GM19452 (cell line): Measurements from ENCODE around the gene TRIO.
"Not testable (repeated sequence)": the region's sequence is repeated elsewhere in the genome, so short reads cannot be mapped to it uniquely, and the experiment has no call there.

ENCODE experiments used
- ATAC-seq: cut with Tn5 transposase; IDR thresholded peaks from one replicate; pipeline ENCODE4 v1.9.1; 2021; ENCODE audit not compliant: unreplicated experiment

The TRIO gene

DNA sequence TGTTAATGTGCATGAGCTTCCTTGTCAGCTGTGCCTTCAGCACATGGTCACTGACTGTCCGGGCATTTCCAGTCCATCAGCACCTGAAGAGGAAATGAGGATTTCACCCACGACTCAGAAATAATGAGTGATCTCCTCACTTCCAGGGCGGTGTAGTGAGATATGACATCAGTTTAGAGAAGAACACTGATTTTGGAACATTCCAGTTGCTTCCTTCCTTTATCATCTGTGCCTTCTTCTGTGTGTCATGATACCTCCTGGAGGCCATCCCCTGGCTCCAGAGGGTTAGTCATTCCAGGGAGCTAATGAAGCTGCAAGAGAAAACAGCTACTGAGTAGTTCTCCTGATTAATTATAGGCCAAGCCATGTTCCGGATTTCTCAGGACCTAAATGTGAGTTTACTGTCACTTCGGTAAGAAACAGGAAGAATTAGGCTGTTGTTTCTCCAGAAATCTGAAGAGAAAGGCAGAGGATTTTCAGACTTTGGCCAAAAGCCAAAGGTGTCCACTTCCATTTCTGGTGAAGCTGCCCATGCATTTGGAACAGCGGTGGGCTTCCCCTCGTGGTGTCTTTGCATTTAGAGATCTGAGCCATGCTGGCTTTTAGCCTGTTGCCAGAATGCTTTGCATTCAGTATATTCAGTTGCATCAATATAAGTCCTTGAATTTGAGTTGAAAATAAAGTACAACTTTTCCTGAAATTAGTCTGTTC is 277.1 kb downstream of the TRIO start:
- ATAC-seq: no peak

DNA sequence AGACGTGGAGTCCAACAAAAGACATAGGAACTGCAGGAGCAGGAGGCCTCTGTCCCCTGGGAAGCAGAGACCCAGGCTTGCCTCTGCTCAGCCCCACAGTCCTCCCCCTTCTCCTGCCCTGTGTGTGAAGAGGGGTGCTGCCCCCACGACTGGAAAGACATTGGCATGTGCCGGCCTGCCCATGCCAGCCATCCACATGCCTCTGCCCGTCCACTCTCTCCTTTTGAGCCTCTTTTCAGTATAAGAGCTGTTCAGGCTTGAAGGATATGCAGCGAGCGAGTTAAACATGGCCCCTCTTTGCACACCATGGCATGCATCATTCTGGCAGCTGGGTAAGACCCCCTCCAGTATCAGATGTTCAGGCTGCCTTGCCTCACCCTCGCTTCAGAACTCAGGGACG is 278.7 kb downstream of the TRIO start:
- no peak for ATAC-seq

DNA sequence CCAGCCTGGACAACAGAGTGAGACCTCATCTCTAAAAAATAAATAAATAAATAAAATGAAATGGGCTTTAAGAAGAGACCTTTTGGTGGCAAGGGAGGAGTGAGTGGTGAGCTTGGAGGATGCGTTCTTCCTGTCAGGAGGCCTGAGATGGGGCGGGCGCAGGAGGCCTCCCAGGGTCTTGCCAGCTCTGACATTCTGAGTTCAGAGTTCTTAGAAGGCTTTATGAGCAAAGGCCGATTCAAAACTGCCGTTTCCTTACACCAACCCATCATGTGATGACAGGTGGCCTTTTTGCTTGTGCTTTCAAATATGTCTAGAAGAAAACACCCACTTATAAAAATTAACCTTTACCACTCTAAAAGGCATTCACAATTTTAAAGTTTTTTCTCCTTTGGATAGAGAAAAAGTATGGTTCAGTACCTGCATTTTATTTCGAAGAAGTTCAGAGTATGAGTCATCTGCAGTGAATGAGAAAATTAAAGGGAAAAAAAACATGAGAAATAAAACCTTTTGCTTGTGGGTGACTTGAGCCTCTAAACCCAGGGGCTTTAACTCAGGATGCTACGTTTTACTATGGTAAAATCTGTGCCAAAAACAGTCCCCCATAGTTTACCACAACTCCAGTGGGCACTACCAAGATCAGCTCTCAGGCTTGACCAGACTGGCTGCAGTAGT is 281.0 kb downstream of the TRIO start:
- no peak for ATAC-seq

DNA sequence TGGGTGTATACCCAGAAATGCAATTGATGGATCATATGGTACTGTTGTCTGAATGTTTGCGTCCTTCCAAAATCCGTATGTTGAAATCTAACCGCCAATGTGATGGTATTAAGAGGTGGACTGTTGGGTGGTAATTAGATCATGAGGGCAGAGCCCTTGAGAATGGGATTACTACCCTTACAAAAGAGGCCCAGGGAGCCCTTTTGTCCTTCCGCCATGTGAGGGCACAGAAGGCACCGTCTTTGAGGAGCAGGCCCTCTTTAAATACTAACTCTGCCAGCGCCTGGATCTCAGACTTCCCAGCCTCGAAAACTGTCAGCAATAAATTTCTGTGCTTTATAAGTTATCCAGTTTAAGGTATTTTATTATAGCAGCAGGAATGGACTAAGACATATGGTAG is 282.4 kb downstream of the TRIO start:
- no peak for ATAC-seq

- no peak for ATAC-seq
These were observed 283.4 kb downstream of the TRIO start for GRCh38 chr5:14426521-14426920.

- ATAC-seq: no peak
These were observed 285.4 kb downstream of the TRIO start for GRCh38 chr5:14428302-14429081.

DNA sequence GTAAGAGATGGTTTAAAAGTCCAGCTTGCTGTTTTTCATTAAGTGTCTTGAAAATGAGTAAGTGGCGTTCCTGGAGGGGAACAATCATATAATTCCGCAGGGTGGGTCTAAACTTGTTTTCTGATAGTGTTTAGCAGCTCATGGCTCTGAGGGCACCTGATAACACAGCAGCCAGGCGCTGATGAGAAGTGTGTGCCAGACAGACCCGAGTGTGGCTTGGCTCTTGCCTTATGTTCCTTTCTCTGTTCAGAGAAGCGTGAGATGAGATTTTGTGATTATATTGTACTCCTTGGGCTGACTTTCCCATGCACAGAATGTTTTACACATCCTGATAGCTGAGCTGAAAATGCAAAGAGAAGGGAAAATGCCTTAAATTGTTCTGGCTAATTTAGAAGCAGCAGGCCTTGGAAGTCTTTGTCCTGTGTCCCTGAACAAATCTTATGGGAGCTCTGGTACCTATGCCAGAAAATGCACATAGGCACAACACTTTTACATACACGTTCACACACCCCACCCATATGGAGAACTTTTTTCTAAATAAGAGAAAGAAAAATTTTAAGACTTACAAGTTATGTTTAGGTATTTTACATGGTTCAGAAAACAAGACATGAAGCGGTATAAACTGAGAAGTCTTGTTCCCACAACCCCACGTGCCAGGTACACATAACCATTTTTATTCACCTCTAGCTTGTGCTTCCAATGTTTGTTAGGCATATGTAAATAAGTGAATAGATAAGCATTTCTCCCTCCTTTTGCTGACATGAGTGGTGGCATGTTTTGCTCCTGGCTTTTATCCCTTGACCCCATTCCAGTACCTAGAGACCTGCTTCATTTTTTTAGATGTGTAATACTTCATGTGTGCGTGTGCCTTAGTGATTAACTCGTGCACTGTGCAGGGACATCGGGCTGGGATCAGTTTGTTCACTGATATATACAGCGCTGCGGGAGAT is 286.2 kb downstream of the TRIO start:
- ATAC-seq: no peak

DNA sequence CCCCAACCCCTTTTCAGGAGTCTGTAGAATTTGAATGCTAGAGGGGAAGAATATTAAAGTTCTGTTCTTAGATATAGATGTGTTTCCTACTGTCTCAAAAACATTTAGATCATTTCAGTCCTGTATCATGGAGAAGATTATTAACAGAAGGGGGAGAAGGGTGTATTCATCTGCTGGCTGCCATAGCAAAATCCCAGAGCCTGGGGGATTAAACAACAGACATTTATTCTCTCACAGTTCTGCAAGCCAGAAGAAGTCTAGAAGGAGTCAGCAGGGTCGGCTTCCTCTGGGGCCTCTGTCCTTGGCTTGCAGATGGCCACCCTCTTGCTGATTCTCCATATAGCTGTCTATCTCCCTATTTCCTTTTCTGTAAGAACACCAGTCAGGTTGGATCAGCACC is 288.4 kb downstream of the TRIO start:
- ATAC-seq: no peak

GRCh38 chr5:14432931-14433589 is 289.9 kb downstream of the TRIO start:
- ATAC-seq: no peak

GRCh38 chr5:14435481-14435880 is 292.3 kb downstream of the TRIO start:
- ATAC-seq: no peak

DNA sequence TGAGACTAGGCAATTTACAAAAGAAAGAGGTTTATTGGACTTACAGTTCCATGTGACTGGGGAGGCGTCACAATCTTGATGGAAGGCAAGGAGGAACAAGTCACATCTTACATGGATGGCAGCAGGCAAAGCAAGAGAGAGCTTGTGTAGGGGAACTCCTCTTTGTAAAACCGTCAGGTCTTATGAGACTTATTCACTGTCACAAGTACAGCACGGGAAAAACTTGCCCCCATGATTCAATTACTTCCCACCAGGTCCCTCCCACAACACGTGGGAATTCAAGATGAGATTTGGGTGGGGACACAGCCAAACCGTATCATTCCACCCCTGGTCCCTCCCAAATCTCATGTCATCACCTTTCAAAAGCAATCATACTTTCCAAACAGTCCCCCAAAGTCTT is 293.0 kb downstream of the TRIO start:
- ATAC-seq: not testable (repeated sequence)

- ATAC-seq: no peak
These were observed 293.8 kb downstream of the TRIO start for GRCh38 chr5:14436801-14437542.

- no peak for ATAC-seq
These were observed 295.1 kb downstream of the TRIO start for GRCh38 chr5:14438195-14438606.

- ATAC-seq: no peak
These were observed 296.1 kb downstream of the TRIO start for GRCh38 chr5:14439087-14439871.

- ATAC-seq: no peak
These were observed 297.1 kb downstream of the TRIO start for GRCh38 chr5:14440223-14440581.

DNA sequence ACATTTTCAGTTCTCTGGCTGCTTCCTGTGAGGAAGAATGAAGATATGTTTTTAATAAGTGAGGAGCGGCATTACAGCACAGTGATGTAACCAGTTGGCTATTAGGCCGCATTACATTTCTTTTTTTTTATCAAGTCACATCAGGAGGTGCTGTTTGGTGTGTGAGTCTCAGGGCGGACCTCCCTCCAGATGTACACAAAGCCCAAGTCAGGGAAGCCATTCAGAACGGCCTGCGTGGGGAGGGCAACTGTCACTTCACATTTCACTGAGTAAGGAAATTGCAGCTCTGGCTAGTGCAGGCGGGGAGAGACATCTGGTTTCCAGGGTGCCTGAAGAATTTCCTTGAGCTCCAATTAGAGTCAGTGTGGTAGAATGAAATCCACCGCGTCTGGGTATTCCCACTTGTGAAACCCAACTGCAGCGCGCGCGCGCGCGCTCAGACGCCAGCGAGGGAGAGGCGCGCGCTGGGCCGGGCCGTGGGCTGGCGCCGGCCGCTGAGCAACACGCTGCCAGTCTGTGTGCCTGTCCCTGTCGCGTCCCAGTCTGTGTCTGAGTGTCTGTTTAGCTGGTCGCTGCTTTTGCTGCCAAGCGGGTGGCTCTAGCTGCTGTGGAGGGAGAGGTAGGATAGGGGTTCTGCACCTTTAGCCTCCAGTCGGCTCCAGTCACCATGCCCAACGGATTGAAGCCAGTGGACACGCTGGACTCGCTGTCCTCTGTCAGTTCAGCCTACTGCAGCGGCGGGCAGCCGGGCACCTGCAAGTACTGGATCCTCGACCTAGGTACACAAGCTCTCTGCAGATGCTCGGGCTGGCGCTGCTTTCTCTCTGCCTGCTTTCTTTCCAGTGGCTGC is 297.7 kb downstream of the TRIO start:
- ATAC-seq: no peak

DNA sequence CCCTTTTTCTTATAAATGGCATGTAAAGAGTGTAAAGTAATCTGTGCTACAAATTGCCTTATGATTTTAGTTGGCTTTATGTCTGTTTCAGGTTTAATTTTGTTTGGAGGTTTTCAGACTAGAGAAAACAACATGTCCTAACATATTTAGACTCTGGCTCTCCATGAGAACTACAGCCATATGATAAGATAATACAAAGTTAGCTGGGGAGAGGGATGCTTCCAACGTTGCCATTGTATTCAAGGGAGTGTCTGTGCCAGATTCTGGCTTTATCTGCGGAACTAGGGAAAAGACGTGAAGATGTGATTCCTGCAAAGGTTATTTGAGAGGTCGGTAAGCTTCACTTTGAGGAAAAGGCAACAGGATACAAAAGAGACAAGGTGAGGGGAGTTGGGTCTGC is 298.5 kb downstream of the TRIO start:
- no peak for ATAC-seq

GRCh38 chr5:14442536-14442935 is 299.4 kb downstream of the TRIO start:
- no peak for ATAC-seq
